Adrenal gland (tissue), 5 donors: ENCODE measurements around the gene FMNL2.

Experiments
- CTCF ChIP-seq, 6 experiments: fragments of 450-650 bp in 4 of 6; fragments of 200-600 bp in 2 of 6; sonication (generic) in 1 of 6; IDR thresholded peaks; 1 replicate in 5 of 6; 2 replicates in 1 of 6; pipeline versions ENCODE4 v1.5.1 to v1.8.0; 2016 to 2021; ENCODE audit warnings: antibody characterized with exemption in 6 of 6, mild to moderate bottlenecking in 2 of 6, moderate library complexity in 1 of 6
- POLR2A ChIP-seq, 2 donors: fragments of 450-650 bp; IDR thresholded peaks; one replicate each; pipeline ENCODE4 v1.6.1; 2017; ENCODE audit warnings: antibody characterized with exemption in 2 of 2, mild to moderate bottlenecking in 2 of 2, moderate library complexity in 1 of 2
- donor health status: DM: no; HTN: no; CAD: no.

- TF ChIP-seq POLR2A (IDR thresholded peaks at IDR 0.05) (no peak), CTCF (IDR thresholded peaks at IDR 0.05) (no peak)
Observed at GRCh38 chr2:152492911-152493310, 157.9 kb downstream of the FMNL2 start.
